Hepatocyte (in vitro differentiated cells): Measurements from ENCODE around the gene YWHAQ. TPM values are rescaled to one million over a fixed set of nuclear protein-coding genes. Genes with fewer than 3 reads are reported as not detected.

Experiments used
- DNase-seq: peaks from one replicate; pipeline ENCODE4 v3.0.0-alpha.2; 2016; ENCODE audit warnings: low spot score
- H2AFZ ChIP-seq: fragments of 200-600 bp; sonication (generic); 2 replicates; pipeline ENCODE4 v1.6.0; 2016; ENCODE audit warnings: antibody characterized with exemption, mild to moderate bottlenecking
- H3K27ac ChIP-seq: fragments of 200-600 bp; sonication (generic); 2 replicates; pipeline ENCODE4 v1.5.1; 2016; ENCODE audit warnings: mild to moderate bottlenecking
- H3K27me3 ChIP-seq: fragments of 200-600 bp; sonication (generic); 2 replicates; pipeline ENCODE4 v1.6.1; 2016
- H3K36me3 ChIP-seq: fragments of 200-600 bp; sonication (generic); replicated peaks from 2 replicates; pipeline ENCODE4 v1.5.1; 2016; ENCODE audit warnings: low read depth; ENCODE audit not compliant: insufficient read depth
- H3K4me1 ChIP-seq: fragments of 200-600 bp; sonication (generic); 2 replicates; pipeline ENCODE4 v1.5.1; 2016; ENCODE audit warnings: mild to moderate bottlenecking, moderate library complexity; ENCODE audit not compliant: insufficient read depth
- H3K4me2 ChIP-seq: fragments of 200-600 bp; sonication (generic); 2 replicates; pipeline ENCODE4 v1.6.0; 2016
- H3K4me3 ChIP-seq: fragments of 200-600 bp; sonication (generic); 2 replicates; pipeline ENCODE4 v1.5.1; 2016; ENCODE audit warnings: mild to moderate bottlenecking
- H3K79me2 ChIP-seq: fragments of 200-600 bp; sonication (generic); 2 replicates; pipeline ENCODE4 v1.6.0; 2017; ENCODE audit warnings: mild to moderate bottlenecking
- H3K9me2 ChIP-seq: fragments of 200-600 bp; sonication (generic); replicated peaks from 2 replicates; pipeline ENCODE4 v1.6.0; 2017; ENCODE audit warnings: mild to moderate bottlenecking; ENCODE audit not compliant: insufficient read depth
- H3K9me3 ChIP-seq: fragments of 200-600 bp; sonication (generic); 2 replicates; pipeline ENCODE4 v1.5.1; 2016; ENCODE audit warnings: low read depth, mild to moderate bottlenecking
- H4K20me1 ChIP-seq: fragments of 200-600 bp; sonication (generic); 2 replicates; pipeline ENCODE4 v1.6.0; 2016; ENCODE audit warnings: mild to moderate bottlenecking; ENCODE audit not compliant: insufficient read depth, poor library complexity, severe bottlenecking
- EZH2 ChIP-seq: fragments of 200-600 bp; sonication (generic); IDR thresholded peaks from 2 replicates; pipeline ENCODE4 v1.6.1; 2016; ENCODE audit warnings: antibody characterized with exemption, mild to moderate bottlenecking, borderline replicate concordance
- EZH2phosphoT487 ChIP-seq: fragments of 200-600 bp; sonication (generic); IDR thresholded peaks from one replicate; pipeline ENCODE4 v1.6.1; 2018; ENCODE audit warnings: antibody characterized with exemption, mild to moderate bottlenecking, low read depth, moderate library complexity; ENCODE audit not compliant: unreplicated experiment, severe bottlenecking
- whole genome bisulfite sequencing: methylation state at CpG from one replicate; pipeline ENCODE4 v1.1.6; 2016; ENCODE audit warnings: low lambda C conversion rate; ENCODE audit errors: missing lambda C conversion rate; 5-methylcytosine and 5-hydroxymethylcytosine counted together
- polyA plus RNA-seq: library from polyadenylated mRNA; unstranded; fragments of >200 nt; fragmentation: Nextera tagmentation; extraction: Ambion mirVana; gene quantifications from 2 replicates; pipeline ENCODE4 v1.2.1, GENCODE V29; 2016
- total RNA-seq: library from RNA; depleted of rRNA; stranded (reverse); fragments of >200 nt; gene quantifications from 2 replicates; pipeline ENCODE4 v1.2.3, GENCODE V29; 2014
- TF ChIP-seq, protein P1 (sequence below): fragments of 200-600 bp; sonication (generic); IDR thresholded peaks from 2 replicates; pipeline ENCODE4 v1.5.1; 2016; ENCODE audit warnings: antibody characterized with exemption, mild to moderate bottlenecking; ENCODE audit not compliant: poor library complexity

The YWHAQ gene
- total and polyA plus RNA-seq, 2 experiments from 2014 or later = 327 to 361 TPM

DNA sequence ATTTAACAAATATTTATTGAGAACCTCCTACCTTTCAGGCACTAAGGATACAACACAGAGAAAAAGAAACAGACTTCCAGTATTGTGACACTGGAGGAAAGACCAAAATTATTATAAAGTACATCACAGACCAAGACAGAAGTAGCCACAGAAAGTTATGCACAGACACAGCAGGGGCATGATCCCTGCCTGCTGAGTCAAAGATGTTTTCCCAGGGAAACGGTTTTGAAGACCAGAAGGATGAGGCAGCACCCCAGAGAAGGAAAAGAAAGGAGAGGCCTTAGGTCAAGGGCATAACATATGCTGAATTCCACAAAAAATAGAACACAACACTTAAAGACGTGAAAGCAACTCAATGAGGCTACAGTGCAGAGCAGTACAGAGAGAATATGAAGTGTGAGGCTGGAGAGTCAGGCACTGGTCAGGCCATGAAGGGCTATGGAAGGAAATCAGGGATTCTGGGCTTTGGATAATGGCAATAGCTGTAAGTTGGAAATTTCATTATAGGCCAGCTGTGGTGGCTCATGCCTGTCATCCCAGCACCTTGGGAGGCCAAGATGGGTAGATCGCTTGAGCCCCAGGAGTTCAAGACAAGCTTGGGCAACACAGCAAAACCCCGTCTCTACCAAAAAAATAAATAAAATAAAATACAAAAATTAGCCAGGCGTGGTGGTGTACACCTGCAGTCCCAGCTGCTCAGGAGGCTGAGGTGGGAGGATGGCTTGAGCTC lies 83.4 kb downstream of the YWHAQ start:
- Histone ChIP-seq H3K9me3 (no peaks in the 10 kb centered on the region), H3K4me1 (no peaks in the 10 kb centered on the region), H3K36me3 (no peaks in the 10 kb centered on the region), H3K9me2 (no peaks in the 10 kb centered on the region), H2AFZ (no peak overlapping the region), H3K4me2 (no peak overlapping the region), H3K27ac (no peak overlapping the region), H3K4me3 (no peak overlapping the region), H4K20me1 (peaks cover 72% of the 10 kb centered on the region), H3K79me2 (peaks cover 100% of the 10 kb centered on the region), H3K27me3 (no peaks in the 10 kb centered on the region)
- 93% methylated on average over 5 of the region's 5 CpGs for WGBS
- TF ChIP-seq, protein P1, sequence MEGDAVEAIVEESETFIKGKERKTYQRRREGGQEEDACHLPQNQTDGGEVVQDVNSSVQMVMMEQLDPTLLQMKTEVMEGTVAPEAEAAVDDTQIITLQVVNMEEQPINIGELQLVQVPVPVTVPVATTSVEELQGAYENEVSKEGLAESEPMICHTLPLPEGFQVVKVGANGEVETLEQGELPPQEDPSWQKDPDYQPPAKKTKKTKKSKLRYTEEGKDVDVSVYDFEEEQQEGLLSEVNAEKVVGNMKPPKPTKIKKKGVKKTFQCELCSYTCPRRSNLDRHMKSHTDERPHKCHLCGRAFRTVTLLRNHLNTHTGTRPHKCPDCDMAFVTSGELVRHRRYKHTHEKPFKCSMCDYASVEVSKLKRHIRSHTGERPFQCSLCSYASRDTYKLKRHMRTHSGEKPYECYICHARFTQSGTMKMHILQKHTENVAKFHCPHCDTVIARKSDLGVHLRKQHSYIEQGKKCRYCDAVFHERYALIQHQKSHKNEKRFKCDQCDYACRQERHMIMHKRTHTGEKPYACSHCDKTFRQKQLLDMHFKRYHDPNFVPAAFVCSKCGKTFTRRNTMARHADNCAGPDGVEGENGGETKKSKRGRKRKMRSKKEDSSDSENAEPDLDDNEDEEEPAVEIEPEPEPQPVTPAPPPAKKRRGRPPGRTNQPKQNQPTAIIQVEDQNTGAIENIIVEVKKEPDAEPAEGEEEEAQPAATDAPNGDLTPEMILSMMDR = no peak
- TF ChIP-seq EZH2 (no peak), EZH2phosphoT487 (no peak)
- no peak for DNase-seq

DNA sequence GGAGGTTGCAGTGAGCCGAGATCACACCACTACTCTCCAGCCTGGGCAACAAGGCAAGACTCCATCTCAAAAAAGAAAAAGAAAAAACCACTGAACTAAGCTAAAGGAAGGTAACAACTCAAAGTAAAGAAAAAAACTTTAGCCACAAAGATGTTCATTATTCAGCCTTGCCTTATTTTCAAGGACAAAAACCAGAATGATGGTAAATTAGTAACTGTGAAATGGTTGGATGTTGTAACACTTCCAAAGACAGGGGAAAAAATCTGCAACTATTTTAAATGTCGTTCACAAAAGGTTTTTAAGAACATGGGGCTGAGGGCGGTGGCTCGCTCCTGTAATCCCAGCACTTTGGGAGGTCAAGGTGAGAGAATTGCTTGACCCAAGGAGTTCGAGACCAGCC lies 85.3 kb downstream of the YWHAQ start:
- TF ChIP-seq, protein P1 = no peak
- TF ChIP-seq EZH2phosphoT487 (no peak), EZH2 (no peak)
- 94% methylated on average over 5 of the region's 5 CpGs for WGBS
- no peak for DNase-seq
- Histone ChIP-seq H3K4me1 (no peaks in the 10 kb centered on the region), H2AFZ (no peak overlapping the region), H4K20me1 (peaks cover 69% of the 10 kb centered on the region), H3K9me3 (no peaks in the 10 kb centered on the region), H3K79me2 (peaks cover 99% of the 10 kb centered on the region), H3K9me2 (no peaks in the 10 kb centered on the region), H3K36me3 (no peaks in the 10 kb centered on the region), H3K4me2 (no peak overlapping the region), H3K27ac (no peak overlapping the region), H3K27me3 (no peaks in the 10 kb centered on the region), H3K4me3 (no peak overlapping the region)

DNA sequence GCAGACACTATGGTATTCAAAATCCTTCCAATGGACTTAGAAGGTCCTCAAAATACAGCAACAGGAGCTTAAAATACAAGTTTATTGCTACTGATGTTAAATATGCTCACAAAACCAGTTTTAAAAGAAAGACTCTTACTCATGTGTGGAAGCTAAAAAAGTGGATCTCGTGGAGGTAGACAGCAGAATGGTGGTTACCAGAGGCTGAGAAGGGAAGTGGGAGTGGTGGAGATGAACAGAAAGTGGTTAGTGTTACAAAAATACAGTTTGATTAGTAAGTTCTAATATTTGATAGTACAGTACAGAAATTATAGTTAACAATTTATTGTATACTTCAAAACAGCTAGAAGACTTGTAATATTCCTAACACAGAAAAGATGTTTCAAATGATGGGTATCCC lies 87.2 kb downstream of the YWHAQ start:
- Histone ChIP-seq H4K20me1 (peaks cover 56% of the 10 kb centered on the region), H3K27me3 (no peaks in the 10 kb centered on the region), H3K27ac (no peak overlapping the region), H2AFZ (no peak overlapping the region), H3K36me3 (no peaks in the 10 kb centered on the region), H3K4me2 (no peak overlapping the region), H3K9me3 (no peaks in the 10 kb centered on the region), H3K79me2 (peaks cover 92% of the 10 kb centered on the region), H3K9me2 (no peaks in the 10 kb centered on the region), H3K4me3 (no peak overlapping the region), H3K4me1 (no peaks in the 10 kb centered on the region)
- no peak for DNase-seq
- WGBS = 40% methylated on average over 1 of the region's 1 CpG
- TF ChIP-seq EZH2 (no peak), EZH2phosphoT487 (no peak)
- TF ChIP-seq, protein P1 = no peak
